ENCODE data around the gene SLC7A9. TPM values are rescaled to one million over a fixed set of nuclear protein-coding genes. Genes with fewer than 3 reads are reported as not detected.

SLC7A9 gene
- total RNA-seq, 1 donor from 2014 or later: 5.4 TPM

DNA sequence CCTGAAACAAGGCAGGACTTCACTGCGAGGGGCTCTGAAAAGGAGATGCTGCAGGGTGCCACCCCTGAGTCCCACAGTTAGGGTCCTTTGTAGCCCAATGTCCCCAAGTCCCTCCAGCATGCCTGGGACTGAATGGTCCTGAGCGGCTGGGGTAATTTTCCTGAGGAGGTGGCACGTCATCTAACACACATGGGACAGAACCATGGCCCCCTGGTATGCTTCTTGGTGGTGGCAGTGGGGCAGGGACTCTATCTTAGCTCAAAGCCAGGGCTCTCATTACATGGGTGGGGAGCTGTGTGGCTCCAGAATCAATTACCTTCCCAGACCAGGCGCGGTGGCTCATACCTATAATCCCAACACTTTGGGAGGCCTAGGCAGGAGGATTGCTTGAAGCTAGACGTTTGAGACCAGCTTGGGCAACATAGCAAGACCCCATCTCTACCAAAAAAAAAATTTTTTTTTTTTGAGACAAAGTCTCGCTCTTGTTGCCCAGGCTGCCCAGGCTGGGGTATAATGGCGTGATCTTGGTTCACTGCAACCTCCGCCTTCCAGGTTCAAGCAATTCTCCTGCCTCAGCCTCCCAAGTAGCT is 7.9 kb upstream of the SLC7A9 start:
- no peaks in the 10 kb centered on the region for H3K4me1 Mint-ChIP-seq (ENCODE audit: low read depth)
- no peaks in the 10 kb centered on the region for H3K9me3 Mint-ChIP-seq (ENCODE audit: low read depth)
- DNase-seq (ENCODE audit: low spot score, unreplicated experiment): no peak
- H3K36me3 Mint-ChIP-seq (ENCODE audit: insufficient read depth): peaks cover 10% of the 10 kb centered on the region
- no peak overlapping the region for H3K27ac Mint-ChIP-seq
- no peak overlapping the region for H3K4me3 Mint-ChIP-seq (ENCODE audit: low read depth)
- H3K27me3 Mint-ChIP-seq: no peaks in the 10 kb centered on the region
- TF ChIP-seq, protein P1, sequence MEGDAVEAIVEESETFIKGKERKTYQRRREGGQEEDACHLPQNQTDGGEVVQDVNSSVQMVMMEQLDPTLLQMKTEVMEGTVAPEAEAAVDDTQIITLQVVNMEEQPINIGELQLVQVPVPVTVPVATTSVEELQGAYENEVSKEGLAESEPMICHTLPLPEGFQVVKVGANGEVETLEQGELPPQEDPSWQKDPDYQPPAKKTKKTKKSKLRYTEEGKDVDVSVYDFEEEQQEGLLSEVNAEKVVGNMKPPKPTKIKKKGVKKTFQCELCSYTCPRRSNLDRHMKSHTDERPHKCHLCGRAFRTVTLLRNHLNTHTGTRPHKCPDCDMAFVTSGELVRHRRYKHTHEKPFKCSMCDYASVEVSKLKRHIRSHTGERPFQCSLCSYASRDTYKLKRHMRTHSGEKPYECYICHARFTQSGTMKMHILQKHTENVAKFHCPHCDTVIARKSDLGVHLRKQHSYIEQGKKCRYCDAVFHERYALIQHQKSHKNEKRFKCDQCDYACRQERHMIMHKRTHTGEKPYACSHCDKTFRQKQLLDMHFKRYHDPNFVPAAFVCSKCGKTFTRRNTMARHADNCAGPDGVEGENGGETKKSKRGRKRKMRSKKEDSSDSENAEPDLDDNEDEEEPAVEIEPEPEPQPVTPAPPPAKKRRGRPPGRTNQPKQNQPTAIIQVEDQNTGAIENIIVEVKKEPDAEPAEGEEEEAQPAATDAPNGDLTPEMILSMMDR (IDR thresholded peaks at IDR 0.05; ENCODE audit: unreplicated experiment): no peak

DNA sequence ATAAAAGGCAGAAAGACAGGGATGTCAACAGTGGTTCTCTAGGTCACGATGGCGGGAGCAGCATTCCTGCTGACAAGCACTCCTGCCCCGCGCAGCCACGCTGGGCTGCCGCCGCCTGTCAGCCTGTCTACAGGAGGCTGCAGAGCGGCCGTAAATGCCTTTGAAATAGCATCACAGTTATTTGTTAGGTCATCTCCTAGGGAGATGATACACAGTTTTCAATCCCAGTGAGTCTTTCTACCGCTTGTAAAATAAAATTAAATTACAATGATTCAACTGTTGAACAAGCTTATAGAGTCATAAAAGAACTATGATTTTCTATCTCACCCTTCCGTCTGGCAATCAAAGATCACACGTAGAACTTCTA is 7.3 kb upstream of the SLC7A9 start:
- no peaks in the 10 kb centered on the region for H3K27me3 Mint-ChIP-seq
- DNase-seq (ENCODE audit: low spot score, unreplicated experiment): no peak
- TF ChIP-seq, protein P1 (IDR thresholded peaks at IDR 0.05; ENCODE audit: unreplicated experiment): no peak
- peaks cover 10% of the 10 kb centered on the region for H3K36me3 Mint-ChIP-seq (ENCODE audit: insufficient read depth)
- no peak overlapping the region for H3K4me3 Mint-ChIP-seq (ENCODE audit: low read depth)
- no peaks in the 10 kb centered on the region for H3K4me1 Mint-ChIP-seq (ENCODE audit: low read depth)
- no peak overlapping the region for H3K27ac Mint-ChIP-seq
- H3K9me3 Mint-ChIP-seq (ENCODE audit: low read depth): no peaks in the 10 kb centered on the region

DNA sequence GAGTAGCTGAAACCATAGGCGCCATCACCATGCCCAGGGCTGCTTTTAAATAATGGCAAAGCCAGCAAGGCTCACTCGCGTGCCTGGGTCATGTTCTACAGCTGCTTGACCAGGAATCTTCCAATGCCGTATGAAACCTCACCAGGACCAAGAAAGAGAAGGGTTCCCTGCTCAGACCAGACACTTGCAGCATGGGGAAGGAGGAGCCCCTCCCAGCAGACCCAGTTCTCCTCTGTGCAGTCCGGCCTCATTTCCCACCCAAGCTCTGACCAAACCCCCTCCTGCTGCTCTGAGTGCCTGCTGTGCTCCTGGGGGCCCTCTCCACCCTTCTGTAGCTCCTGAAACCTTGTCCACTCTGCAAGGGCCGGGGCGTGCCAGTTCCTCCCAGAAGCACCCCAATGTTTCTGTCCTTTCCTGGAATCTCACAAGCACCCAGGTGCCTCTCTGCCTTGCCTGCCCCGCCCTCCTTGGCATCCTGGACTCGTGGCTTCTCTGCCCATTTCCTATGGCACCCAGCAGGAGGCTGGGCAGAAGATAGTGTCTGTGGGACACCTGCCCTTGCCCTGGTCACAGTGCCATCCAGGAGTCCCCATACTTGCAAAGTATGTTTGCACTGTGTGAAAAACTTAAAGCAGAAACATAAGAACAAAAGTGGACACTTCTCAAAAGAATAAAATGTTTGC is 6.8 kb upstream of the SLC7A9 start:
- no peak for DNase-seq (ENCODE audit: low spot score, unreplicated experiment)
- TF ChIP-seq, protein P1 (IDR thresholded peaks at IDR 0.05; ENCODE audit: unreplicated experiment): no peak
- H3K27ac Mint-ChIP-seq: no peak overlapping the region
- H3K9me3 Mint-ChIP-seq (ENCODE audit: low read depth): no peaks in the 10 kb centered on the region
- H3K4me3 Mint-ChIP-seq (ENCODE audit: low read depth): no peak overlapping the region
- peaks cover 10% of the 10 kb centered on the region for H3K36me3 Mint-ChIP-seq (ENCODE audit: insufficient read depth)
- H3K4me1 Mint-ChIP-seq (ENCODE audit: low read depth): no peaks in the 10 kb centered on the region
- H3K27me3 Mint-ChIP-seq: no peaks in the 10 kb centered on the region

DNA sequence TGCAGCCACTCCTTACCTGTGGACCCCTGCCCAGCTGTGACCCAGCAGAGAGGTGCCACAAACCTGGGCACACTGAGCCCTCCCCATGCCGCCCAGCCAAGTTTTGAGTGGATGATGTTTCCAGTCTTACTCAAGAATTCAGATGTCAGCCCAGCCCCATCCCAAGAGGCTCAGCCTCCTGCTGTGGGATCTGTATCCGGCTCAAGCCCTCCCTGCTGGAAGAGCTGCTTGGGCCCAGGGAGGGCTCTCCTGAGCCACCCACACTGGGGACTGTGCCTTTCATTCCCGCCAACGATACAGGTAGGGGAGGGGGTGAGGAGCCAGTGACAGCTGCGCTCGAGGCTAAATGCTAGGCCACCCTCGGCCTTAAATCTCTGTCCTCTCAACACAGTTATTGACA is 5.9 kb upstream of the SLC7A9 start:
- H3K27ac Mint-ChIP-seq: no peak overlapping the region
- H3K36me3 Mint-ChIP-seq (ENCODE audit: insufficient read depth): peaks cover 10% of the 10 kb centered on the region
- H3K9me3 Mint-ChIP-seq (ENCODE audit: low read depth): no peaks in the 10 kb centered on the region
- H3K27me3 Mint-ChIP-seq: no peaks in the 10 kb centered on the region
- no peak overlapping the region for H3K4me3 Mint-ChIP-seq (ENCODE audit: low read depth)
- DNase-seq (ENCODE audit: low spot score, unreplicated experiment): no peak
- TF ChIP-seq, protein P1 (IDR thresholded peaks at IDR 0.05; ENCODE audit: unreplicated experiment): no peak
- peaks cover 2% of the 10 kb centered on the region for H3K4me1 Mint-ChIP-seq (ENCODE audit: low read depth)

DNA sequence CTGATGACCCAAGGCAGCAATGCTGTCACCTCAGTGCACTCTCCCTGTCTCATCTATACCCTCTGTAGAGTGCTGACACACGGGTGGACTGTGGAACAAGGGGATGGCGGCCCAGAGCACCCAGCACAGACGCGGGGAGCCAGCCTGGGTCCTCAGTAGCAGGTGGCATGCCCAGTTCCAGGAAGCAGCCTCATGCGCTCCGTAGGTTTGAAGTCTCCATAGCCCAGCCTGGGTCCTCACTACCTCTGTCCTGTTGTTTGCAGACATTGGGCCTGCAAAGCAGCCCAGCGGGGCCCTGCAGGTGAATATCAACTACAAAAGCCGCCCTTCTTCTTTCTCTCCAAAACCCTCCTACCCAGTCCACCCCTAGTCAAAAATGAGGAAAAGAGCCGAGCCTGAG is 5.0 kb upstream of the SLC7A9 start:
- no peaks in the 10 kb centered on the region for H3K9me3 Mint-ChIP-seq (ENCODE audit: low read depth)
- peaks cover 10% of the 10 kb centered on the region for H3K4me1 Mint-ChIP-seq (ENCODE audit: low read depth)
- no peaks in the 10 kb centered on the region for H3K27me3 Mint-ChIP-seq
- H3K27ac Mint-ChIP-seq: no peak overlapping the region
- peaks cover 9% of the 10 kb centered on the region for H3K36me3 Mint-ChIP-seq (ENCODE audit: insufficient read depth)
- TF ChIP-seq, protein P1 (IDR thresholded peaks at IDR 0.05; ENCODE audit: unreplicated experiment): no peak
- H3K4me3 Mint-ChIP-seq (ENCODE audit: low read depth): no peak overlapping the region
- no peak for DNase-seq (ENCODE audit: low spot score, unreplicated experiment)

Data from progenitor cell of endocrine pancreas (in vitro differentiated cells).